Stimulated activated memory B cell treated with anti-CD40 and anti-IgM and Interleukin-4, amounts not matched to agents 10 μg/mL and 1 μg/mL and 100 μg/mL, for 72 hours (primary cell): ENCODE data around the gene CYFIP1.
A peak's percentile ranks its signal among the peaks of the same experiment; 100 is the strongest.

Source experiments
- ATAC-seq: fragments of 150-1000 bp; cut with Tn5 transposase; 2 replicates; pipeline ENCODE4 v1.10.0; 2021
- H3K27ac Mint-ChIP-seq: one replicate; pipeline ENCODE4 v1.8.0; 2022; ENCODE audit warnings: mild to moderate bottlenecking, mixed read lengths
- H3K27me3 Mint-ChIP-seq: one replicate; pipeline ENCODE4 v1.8.0; 2022; ENCODE audit warnings: mixed read lengths
- H3K36me3 Mint-ChIP-seq: one replicate; pipeline ENCODE4 v1.8.0; 2022; ENCODE audit warnings: mixed read lengths
- H3K4me1 Mint-ChIP-seq: one replicate; pipeline ENCODE4 v1.8.0; 2022; ENCODE audit warnings: mixed read lengths
- H3K4me3 Mint-ChIP-seq: one replicate; pipeline ENCODE4 v1.8.0; 2022; ENCODE audit warnings: mild to moderate bottlenecking, moderate library complexity, mixed read lengths
- H3K9me3 Mint-ChIP-seq: one replicate; pipeline ENCODE4 v1.8.0; 2022; ENCODE audit warnings: mixed read lengths

CYFIP1 gene

GRCh38 chr15:22979238-22980188, 655 bp downstream of the CYFIP1 start:
- Mint-ChIP-seq H3K27ac (peak overlapping the region; percentile 61), H3K36me3 (no peaks in the 10 kb centered on the region), H3K27me3 (no peaks in the 10 kb centered on the region), H3K4me3 (peak overlapping the region; percentile 86), H3K9me3 (no peaks in the 10 kb centered on the region), H3K4me1 (peaks cover 23% of the 10 kb centered on the region)
- ATAC-seq: peak; percentile 75

- peak; percentile 54 for ATAC-seq
- H3K36me3 Mint-ChIP-seq: no peaks in the 10 kb centered on the region
- peaks cover 25% of the 10 kb centered on the region for H3K4me1 Mint-ChIP-seq
- peak overlapping the region; percentile 61 for H3K27ac Mint-ChIP-seq
- no peaks in the 10 kb centered on the region for H3K9me3 Mint-ChIP-seq
- peak overlapping the region; percentile 86 for H3K4me3 Mint-ChIP-seq
- H3K27me3 Mint-ChIP-seq: no peaks in the 10 kb centered on the region
These were observed 1.4 kb downstream of the CYFIP1 start for GRCh38 chr15:22978691-22979237.

GRCh38 chr15:22974745-22975144, 5.4 kb downstream of the CYFIP1 start:
- H3K9me3 Mint-ChIP-seq: no peaks in the 10 kb centered on the region
- no peak overlapping the region for H3K27ac Mint-ChIP-seq
- ATAC-seq: peak; percentile 40
- peaks cover 30% of the 10 kb centered on the region for H3K4me1 Mint-ChIP-seq
- no peaks in the 10 kb centered on the region for H3K27me3 Mint-ChIP-seq
- no peaks in the 10 kb centered on the region for H3K36me3 Mint-ChIP-seq
- H3K4me3 Mint-ChIP-seq: no peak overlapping the region

- Mint-ChIP-seq H3K9me3 (peaks cover 3% of the 10 kb centered on the region), H3K4me1 (peaks cover 23% of the 10 kb centered on the region), H3K27ac (no peak overlapping the region), H3K36me3 (no peaks in the 10 kb centered on the region), H3K27me3 (no peaks in the 10 kb centered on the region), H3K4me3 (no peak overlapping the region)
- ATAC-seq: no peak
These were observed 6.2 kb downstream of the CYFIP1 start for GRCh38 chr15:22973987-22974386.

- no peak overlapping the region for H3K4me3 Mint-ChIP-seq
- H3K4me1 Mint-ChIP-seq: peaks cover 16% of the 10 kb centered on the region
- H3K9me3 Mint-ChIP-seq: peaks cover 3% of the 10 kb centered on the region
- ATAC-seq: no peak
- H3K27ac Mint-ChIP-seq: no peak overlapping the region
- no peaks in the 10 kb centered on the region for H3K27me3 Mint-ChIP-seq
- H3K36me3 Mint-ChIP-seq: peaks cover 5% of the 10 kb centered on the region
These were observed 6.9 kb downstream of the CYFIP1 start for GRCh38 chr15:22973286-22973685.

- Mint-ChIP-seq H3K36me3 (peaks cover 5% of the 10 kb centered on the region), H3K27me3 (no peaks in the 10 kb centered on the region), H3K27ac (no peak overlapping the region), H3K4me3 (no peak overlapping the region), H3K9me3 (peaks cover 3% of the 10 kb centered on the region), H3K4me1 (peaks cover 9% of the 10 kb centered on the region)
- ATAC-seq: no peak
These were observed 10.7 kb downstream of the CYFIP1 start for GRCh38 chr15:22969489-22969888.

DNA sequence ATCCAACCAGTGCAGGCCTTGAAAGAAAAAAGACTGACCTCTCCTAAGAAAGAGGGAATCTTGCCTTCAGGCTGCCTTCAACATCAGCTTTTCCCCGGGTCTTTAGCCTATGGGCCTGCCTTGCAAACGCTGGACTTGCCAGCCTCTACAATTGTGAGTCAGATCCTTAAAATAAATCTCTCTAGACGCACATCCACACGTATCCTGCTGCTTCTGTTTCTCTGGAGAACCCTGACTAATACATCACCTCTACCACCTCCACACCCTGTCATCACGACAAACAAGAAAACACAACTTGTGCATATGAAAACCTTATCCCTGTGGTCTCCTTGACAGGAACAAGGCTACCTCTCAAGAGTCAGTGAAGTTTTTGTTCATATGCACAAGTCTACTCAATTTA, 11.8 kb downstream of the CYFIP1 start:
- H3K4me3 Mint-ChIP-seq: no peak overlapping the region
- H3K9me3 Mint-ChIP-seq: peaks cover 3% of the 10 kb centered on the region
- H3K27me3 Mint-ChIP-seq: no peaks in the 10 kb centered on the region
- peaks cover 3% of the 10 kb centered on the region for H3K4me1 Mint-ChIP-seq
- no peak overlapping the region for H3K27ac Mint-ChIP-seq
- H3K36me3 Mint-ChIP-seq: peaks cover 5% of the 10 kb centered on the region
- ATAC-seq: no peak

- Mint-ChIP-seq H3K9me3 (peaks cover 3% of the 10 kb centered on the region), H3K36me3 (peaks cover 5% of the 10 kb centered on the region), H3K27me3 (no peaks in the 10 kb centered on the region), H3K4me1 (peaks cover 2% of the 10 kb centered on the region), H3K27ac (no peak overlapping the region), H3K4me3 (no peak overlapping the region)
- no peak for ATAC-seq
These were observed 12.9 kb downstream of the CYFIP1 start for GRCh38 chr15:22967084-22967770.

DNA sequence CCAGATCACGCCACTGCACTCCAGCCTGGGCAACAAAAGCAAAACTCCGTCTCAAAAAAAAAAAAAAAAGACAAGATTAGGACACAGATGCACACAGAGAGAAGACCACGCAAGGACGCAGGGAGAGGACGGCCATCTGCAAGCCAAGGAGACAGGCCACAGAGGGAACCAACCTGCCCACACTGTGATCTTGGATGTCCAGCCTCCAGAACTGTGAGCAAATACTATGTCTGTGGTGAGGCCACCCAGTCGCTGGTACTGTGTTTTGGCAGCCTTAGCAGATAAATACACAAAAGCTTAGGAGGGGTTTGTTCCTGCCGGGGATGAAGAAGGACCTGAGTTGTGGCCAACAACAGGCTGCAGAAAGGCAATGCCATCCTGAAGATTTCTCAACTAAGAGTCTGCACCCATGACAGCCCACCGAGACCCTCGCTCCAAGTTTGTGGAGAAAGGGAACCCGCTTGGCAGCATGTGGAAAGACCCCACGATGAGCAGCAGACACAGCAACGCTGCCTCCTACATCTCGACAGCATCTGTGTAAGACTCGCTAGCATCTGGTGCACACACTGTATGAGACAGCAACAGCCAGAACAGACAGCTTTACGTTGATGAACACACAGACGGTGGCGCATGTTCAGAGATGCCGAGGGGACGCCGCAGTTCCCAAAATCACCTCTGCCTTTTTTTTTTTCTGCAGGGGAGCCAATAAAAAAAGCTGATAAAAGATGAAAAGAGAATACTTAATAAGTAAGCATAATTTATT, 13.7 kb downstream of the CYFIP1 start:
- H3K4me1 Mint-ChIP-seq: peaks cover 6% of the 10 kb centered on the region
- H3K27me3 Mint-ChIP-seq: no peaks in the 10 kb centered on the region
- no peak overlapping the region for H3K27ac Mint-ChIP-seq

GRCh38 chr15:22963641-22964040, 16.5 kb downstream of the CYFIP1 start:
- no peaks in the 10 kb centered on the region for H3K9me3 Mint-ChIP-seq
- H3K27ac Mint-ChIP-seq: no peak overlapping the region
- H3K36me3 Mint-ChIP-seq: peaks cover 4% of the 10 kb centered on the region
- no peak overlapping the region for H3K4me3 Mint-ChIP-seq
- peaks cover 14% of the 10 kb centered on the region for H3K27me3 Mint-ChIP-seq
- no peak for ATAC-seq
- peaks cover 24% of the 10 kb centered on the region for H3K4me1 Mint-ChIP-seq

More for the DNA sequence above, 13.7 kb downstream of the CYFIP1 start:
- H3K9me3 Mint-ChIP-seq: peaks cover 3% of the 10 kb centered on the region
- ATAC-seq: no peak
- no peak overlapping the region for H3K4me3 Mint-ChIP-seq
- H3K36me3 Mint-ChIP-seq: peaks cover 5% of the 10 kb centered on the region

GRCh38 chr15:22962611-22963010, 17.6 kb downstream of the CYFIP1 start:
- no peak overlapping the region for H3K27ac Mint-ChIP-seq
- peaks cover 29% of the 10 kb centered on the region for H3K4me1 Mint-ChIP-seq
- H3K4me3 Mint-ChIP-seq: no peak overlapping the region
- H3K27me3 Mint-ChIP-seq: peaks cover 20% of the 10 kb centered on the region
- no peak for ATAC-seq
- H3K9me3 Mint-ChIP-seq: no peaks in the 10 kb centered on the region
- H3K36me3 Mint-ChIP-seq: no peaks in the 10 kb centered on the region

DNA sequence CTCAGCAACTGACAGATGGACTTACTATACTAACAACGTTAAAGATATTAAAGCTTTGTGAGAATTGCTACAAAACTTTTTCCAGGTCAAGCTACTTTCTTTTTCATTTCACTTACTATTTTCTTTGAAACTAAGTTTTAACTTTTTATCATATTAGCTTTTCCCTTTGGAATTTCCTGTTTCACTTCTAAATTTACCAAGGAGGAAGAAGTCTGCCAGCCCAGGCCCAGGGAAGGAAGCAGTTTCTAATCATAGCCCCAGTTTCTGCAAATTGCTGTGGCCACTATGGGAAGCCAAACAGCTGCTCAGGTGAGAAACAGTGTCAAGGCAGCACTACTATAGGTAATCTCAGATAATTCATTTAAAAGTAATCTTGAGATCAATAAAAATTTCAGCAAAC, 18.4 kb downstream of the CYFIP1 start:
- no peaks in the 10 kb centered on the region for H3K9me3 Mint-ChIP-seq
- H3K27ac Mint-ChIP-seq: no peak overlapping the region
- ATAC-seq: no peak
- no peak overlapping the region for H3K4me3 Mint-ChIP-seq
- H3K36me3 Mint-ChIP-seq: no peaks in the 10 kb centered on the region
- H3K4me1 Mint-ChIP-seq: peaks cover 29% of the 10 kb centered on the region
- H3K27me3 Mint-ChIP-seq: peaks cover 20% of the 10 kb centered on the region

DNA sequence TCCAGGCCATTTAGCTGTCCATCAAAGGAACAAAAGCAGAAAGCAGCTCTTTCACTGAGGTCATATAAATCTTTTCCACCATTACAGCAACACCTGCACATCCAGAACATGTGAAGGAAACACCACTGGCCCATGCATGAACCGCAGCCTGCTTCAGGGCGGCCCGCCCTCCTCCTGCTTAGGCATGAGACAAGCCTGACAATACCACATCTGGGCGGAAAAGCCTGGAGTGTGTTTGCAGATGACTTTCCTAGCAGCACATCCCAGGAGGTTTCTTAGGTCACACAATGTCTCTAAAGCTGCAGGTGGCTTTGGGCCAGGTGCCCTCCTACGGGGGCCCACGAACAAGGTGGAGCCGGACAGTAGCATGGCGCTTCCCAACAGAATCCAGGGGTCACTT, 19.6 kb downstream of the CYFIP1 start:
- ATAC-seq: no peak
- Mint-ChIP-seq H3K4me1 (peaks cover 37% of the 10 kb centered on the region), H3K4me3 (no peak overlapping the region), H3K27ac (no peak overlapping the region), H3K36me3 (no peaks in the 10 kb centered on the region), H3K9me3 (no peaks in the 10 kb centered on the region), H3K27me3 (peaks cover 20% of the 10 kb centered on the region)

GRCh38 chr15:22960126-22960525, 20.0 kb downstream of the CYFIP1 start:
- peaks cover 37% of the 10 kb centered on the region for H3K4me1 Mint-ChIP-seq
- H3K27ac Mint-ChIP-seq: no peak overlapping the region
- no peaks in the 10 kb centered on the region for H3K9me3 Mint-ChIP-seq
- H3K4me3 Mint-ChIP-seq: no peak overlapping the region
- no peak for ATAC-seq
- H3K36me3 Mint-ChIP-seq: no peaks in the 10 kb centered on the region
- peaks cover 20% of the 10 kb centered on the region for H3K27me3 Mint-ChIP-seq
